Melanocyte of skin (primary cell): ENCODE measurements around the gene TMEM53. TPM values are rescaled to one million over a fixed set of nuclear protein-coding genes. Genes with fewer than 3 reads are reported as not detected.

Experiments
- small RNA-seq, 2 donors: library from RNA; depleted of rRNA; stranded (forward); fragments of <200 nt; gene quantifications; one replicate each; pipeline ENCODE3, GENCODE V24; 2012
- total RNA-seq, 2 donors: library from RNA; depleted of rRNA; stranded (reverse); fragments of >200 nt; gene quantifications; 2 replicates each; pipeline ENCODE4 v1.2.3, GENCODE V29; 2012

The TMEM53 gene
- 10 to 100 TPM; 12.7 to 15.8 TPM for total RNA-seq

DNA sequence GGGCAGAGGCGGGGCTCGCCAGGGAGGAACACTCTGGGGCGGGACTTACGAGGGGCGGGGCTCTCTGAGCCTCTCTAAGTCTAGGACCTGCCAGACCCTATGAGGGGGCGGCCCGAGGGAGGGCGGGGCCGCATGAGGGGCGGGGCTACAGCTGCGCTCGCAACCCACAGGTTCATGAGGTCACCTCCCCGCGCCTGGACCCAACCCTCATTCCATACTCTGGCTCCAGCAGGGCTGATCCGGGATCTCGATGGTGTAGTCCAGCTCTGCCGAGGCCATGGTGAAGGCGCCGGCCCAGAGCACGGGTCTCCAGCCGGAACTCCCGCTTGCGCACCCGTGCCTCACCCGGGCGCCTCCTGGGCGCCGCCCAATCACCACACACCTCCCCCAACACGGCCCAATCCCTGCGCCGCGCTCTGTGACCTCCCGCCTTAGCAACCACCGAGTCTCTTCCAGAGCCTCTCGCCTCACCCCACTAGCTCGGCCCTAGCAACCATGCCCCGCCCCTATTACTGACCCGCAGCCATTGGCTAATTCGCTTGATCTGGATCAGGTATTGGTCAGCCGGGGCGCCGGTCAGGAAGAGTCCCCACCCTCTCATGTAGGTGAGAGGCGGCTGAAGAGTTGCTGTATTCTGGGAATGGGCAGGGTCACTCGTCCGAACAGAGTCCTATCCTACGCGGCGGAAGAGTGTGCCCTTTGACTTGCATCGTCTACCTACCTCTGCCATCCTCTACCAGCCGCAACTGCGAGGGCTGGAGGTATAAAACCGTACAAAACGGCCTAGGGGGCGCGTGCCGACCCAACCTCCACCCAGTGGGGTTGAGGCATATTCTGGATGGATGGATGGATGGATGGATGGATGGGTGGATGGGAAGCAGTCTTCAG, at the start of gene TMEM53, which contains the start of gene ARMH1:
TMEM53 (minus strand) TSS at position 369 of the 888 bp plus-strand sequence; CDS start at position 279, 90 bp downstream.
ARMH1 (plus strand) TSS at position 602 of the 888 bp plus-strand sequence. CDS start 14,984 bp downstream, outside the sequence.

Small RNA genes within 50 kb of the gene (small RNA-seq; reads per million reads assigned to genes)
- gene RNU5F-1: 41.9 to 308 reads per million in 2 donors

Other genes with a start within 250 kb of the TMEM53 start
- 1 to 10 TPM in 1 of 2 donors, not detected in 1; 2.8 TPM for gene ARMH1, start 233 bp upstream of the TMEM53 start, total RNA-seq
- not detected for gene RNU5D-1, start 56.7 kb upstream of the TMEM53 start, total RNA-seq
- gene KIF2C, start 65.4 kb upstream of the TMEM53 start, total RNA-seq: 10 to 100 TPM; 25.1 to 61.6 TPM
- 100 to 1,000 TPM; 546 to 709 TPM for gene RPS8, start 101.1 kb upstream of the TMEM53 start, total RNA-seq
- under 1 TPM in 1 of 2 donors, not detected in 1; under 0.01 TPM for gene BEST4, start 113.7 kb upstream of the TMEM53 start, total RNA-seq
- 10 to 100 TPM in 1 of 2 donors, 1 to 10 TPM in 1; 7.2 to 23.0 TPM for gene PLK3, start 125.9 kb upstream of the TMEM53 start, total RNA-seq
- gene DYNLT4, start 132.9 kb upstream of the TMEM53 start, total RNA-seq: under 1 TPM in 1 of 2 donors, not detected in 1; 0.34 TPM
- 1 to 10 TPM; 3.8 to 10.0 TPM for gene BTBD19, start 134.0 kb upstream of the TMEM53 start, total RNA-seq
- under 1 TPM; under 0.01 to 0.33 TPM for gene PTCH2, start 168.8 kb upstream of the TMEM53 start, total RNA-seq